ENCODE measurements around the gene CACNG7. TPM values are rescaled to one million over a fixed set of nuclear protein-coding genes. Genes with fewer than 3 reads are reported as not detected.

Gene CACNG7
- total RNA-seq, 1 experiment from 2014 or later: 22.7 TPM

GRCh38 chr19:53868091-53868891 is 40.8 kb upstream of the CACNG7 start:
- no peaks in the 10 kb centered on the region for H3K9me3 Mint-ChIP-seq
- no peak overlapping the region for H2AK5ac ChIP-seq (ENCODE audit: insufficient read length, low read length)
- H2BK5ac ChIP-seq (ENCODE audit: insufficient read length, low read length): peak overlapping the region; percentile 21
- peak overlapping the region; percentile 52 for H2BK12ac ChIP-seq (ENCODE audit: insufficient read length, low read depth, low read length)
- H4K91ac ChIP-seq (ENCODE audit: insufficient read length, low read depth, low read length): peak overlapping the region; percentile 32
- H3T11ph ChIP-seq (ENCODE audit: low read length): peak overlapping the region; percentile 45
- peak overlapping the region; percentile 95 for H2BK120ac ChIP-seq (ENCODE audit: low read depth, low read length, poor library complexity, severe bottlenecking)
- H2BK15ac ChIP-seq (ENCODE audit: low read depth, low read length): peak overlapping the region; percentile 72; the same call in 1 of the 2 replicates
- H3K23me2 ChIP-seq (ENCODE audit: insufficient read length, low read depth, low read length, poor library complexity, severe bottlenecking): peaks cover 15% of the 10 kb centered on the region
- H3K27me3 ChIP-seq (ENCODE audit: insufficient read depth, low read length): no peaks in the 10 kb centered on the region
- peak overlapping the region; percentile 92 for H3K4me2 ChIP-seq (ENCODE audit: insufficient read depth, insufficient read length, low read length)
- H4K20me1 ChIP-seq (ENCODE audit: control insufficient read depth, insufficient read depth, insufficient read length): no peaks in the 10 kb centered on the region
- peaks cover 16 to 26% (median 18%) of the 10 kb centered on the region in 3 experiments; a peak in 6 of 7 replicates for H3K36me3 Mint-ChIP-seq (ENCODE audit: insufficient read depth in 1 of 3, low read depth in 3 of 3)
- no peak overlapping the region for H3K23ac ChIP-seq (ENCODE audit: insufficient read length, low read depth, low read length)
- peak overlapping the region; percentile 63; the same call in 1 of the 2 replicates for H3K4ac ChIP-seq (ENCODE audit: low read depth, low read length)
- peaks cover 2% of the 10 kb centered on the region for H3K27me3 Mint-ChIP-seq (ENCODE audit: low read depth)
- no peak overlapping the region for H3K56ac ChIP-seq (ENCODE audit: insufficient read length, low read depth, low read length)
- H3K4me3 Mint-ChIP-seq: peak overlapping the region; percentile 92 to 97
- no peak overlapping the region for H2BK20ac ChIP-seq (ENCODE audit: low read depth, low read length, poor library complexity, severe bottlenecking)
- no peak overlapping the region for H4K5ac ChIP-seq (ENCODE audit: insufficient read length, low read depth, low read length)
- H3K9ac ChIP-seq (ENCODE audit: extremely low read depth, insufficient read length, low read length): peak overlapping the region; percentile 92
- H3K4me1 Mint-ChIP-seq: peaks cover 26 to 33% of the 10 kb centered on the region in 2 experiments
- H3K27ac Mint-ChIP-seq: peak overlapping the region; percentile 94 to 97 (median 95)
- H4K8ac ChIP-seq (replicated peaks; ENCODE audit: insufficient read length, low read depth, low read length): no peak overlapping the region
- no peaks in the 10 kb centered on the region for H3K79me1 ChIP-seq (ENCODE audit: insufficient read depth, low read depth, low read length, poor library complexity, severe bottlenecking)
- H3K4me1 ChIP-seq (ENCODE audit: insufficient read depth, low read length): peaks cover 2% of the 10 kb centered on the region; the same call in 1 of the 2 replicates
- H2AFZ ChIP-seq (ENCODE audit: low read length): no peak overlapping the region
- peak overlapping the region; percentile 96 for H3K14ac ChIP-seq (ENCODE audit: insufficient read depth, low read length)
- peaks cover 2% of the 10 kb centered on the region; the same call in 1 of the 2 replicates for H3K79me2 ChIP-seq (ENCODE audit: insufficient read depth, low read length)
- peak overlapping the region; percentile 36 for H3K27ac ChIP-seq (ENCODE audit: insufficient read length, low read depth, low read length)
- peak; percentile 66 for DNase-seq
- peak overlapping the region; percentile 94 for H3K18ac ChIP-seq (ENCODE audit: insufficient read length, low read depth, low read length)
- H3K9me3 ChIP-seq (ENCODE audit: control insufficient read depth, low read depth, low read length): no peaks in the 10 kb centered on the region
- WGBS (ENCODE audit: extremely low coverage, insufficient read length, low lambda C conversion rate): no CpG with 5 or more reads among the region's 37 CpGs
- no peak for TF ChIP-seq CTCF (conservative IDR thresholded peaks at IDR 0.05)
